Measurements from ENCODE around the gene MUCL3. TPM values are rescaled to one million over a fixed set of nuclear protein-coding genes. Genes with fewer than 3 reads are reported as not detected.
"Not testable (repeated sequence)": the region's sequence is repeated elsewhere in the genome, so short reads cannot be mapped to it uniquely, and the experiment has no call there.

Gene MUCL3
- total RNA-seq, 1 donor from 2014 or later, result not detected

DNA sequence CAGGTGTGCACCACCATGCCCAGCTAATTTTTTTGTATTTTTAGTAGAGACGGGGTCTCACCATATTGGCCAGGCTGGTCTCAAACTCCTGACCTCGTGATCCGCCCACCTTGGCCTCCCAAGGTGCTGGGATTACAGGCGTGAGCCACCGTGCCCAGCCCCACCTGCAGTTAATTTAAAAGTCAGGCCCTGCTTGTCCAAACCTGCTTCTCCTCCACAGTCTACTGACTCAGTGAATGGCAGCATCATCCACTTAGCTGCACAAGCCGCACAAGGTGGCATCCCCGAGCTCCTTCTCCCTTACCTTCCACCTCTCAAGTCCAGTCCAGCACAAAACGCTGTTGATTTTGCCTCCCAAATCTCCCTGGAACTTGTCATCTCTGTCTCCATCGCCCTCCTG is 38.6 kb upstream of the MUCL3 start:
- H3K36me3 Mint-ChIP-seq (ENCODE audit: low read depth); H3K27ac Mint-ChIP-seq; H3K4me1 Mint-ChIP-seq (ENCODE audit: low read depth); intact Hi-C loops (cut with micrococcal nuclease); DNase-seq (ENCODE audit: low spot score); H3K4me3 Mint-ChIP-seq; H3K9me3 Mint-ChIP-seq; H3K27me3 Mint-ChIP-seq (ENCODE audit: insufficient read depth): not testable (repeated sequence)

DNA sequence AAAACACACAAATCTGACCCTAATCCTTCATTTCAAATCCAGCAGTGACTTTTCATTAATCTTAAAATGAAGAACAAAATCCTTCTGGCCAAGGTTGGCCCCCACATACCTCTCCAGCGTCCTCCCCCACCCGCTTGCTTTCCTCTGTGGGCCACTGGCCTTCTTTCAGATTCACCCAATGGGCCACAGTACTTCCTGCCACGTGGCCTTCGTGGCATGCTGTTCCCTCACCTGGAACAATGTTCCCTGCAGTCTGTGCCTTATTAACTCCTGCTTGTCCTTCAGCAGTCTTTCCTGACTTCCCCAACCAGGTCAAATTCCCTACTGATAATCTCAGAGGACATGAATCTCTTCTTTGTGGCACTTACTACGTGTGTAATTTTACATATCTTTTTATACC is 38.1 kb upstream of the MUCL3 start:
- Mint-ChIP-seq H3K36me3 (ENCODE audit: low read depth) (no peaks in the 10 kb centered on the region), H3K27ac (no peak overlapping the region), H3K27me3 (ENCODE audit: insufficient read depth) (no peaks in the 10 kb centered on the region), H3K9me3 (no peaks in the 10 kb centered on the region), H3K4me1 (ENCODE audit: low read depth) (peaks cover 5% of the 10 kb centered on the region), H3K4me3 (no peak overlapping the region)
- no peak for DNase-seq (ENCODE audit: low spot score)
- intact Hi-C loops (cut with micrococcal nuclease), result no loop called here

GRCh38 chr6:30903236-30903635 is 37.5 kb upstream of the MUCL3 start:
- peaks cover 9% of the 10 kb centered on the region for H3K4me1 Mint-ChIP-seq (ENCODE audit: low read depth)
- intact Hi-C loops (cut with micrococcal nuclease), result no loop called here
- no peak overlapping the region for H3K4me3 Mint-ChIP-seq
- no peak for DNase-seq (ENCODE audit: low spot score)
- H3K9me3 Mint-ChIP-seq, result no peaks in the 10 kb centered on the region
- no peaks in the 10 kb centered on the region for H3K27me3 Mint-ChIP-seq (ENCODE audit: insufficient read depth)
- no peaks in the 10 kb centered on the region for H3K36me3 Mint-ChIP-seq (ENCODE audit: low read depth)
- no peak overlapping the region for H3K27ac Mint-ChIP-seq

GRCh38 chr6:30907290-30907757 is 33.4 kb upstream of the MUCL3 start:
- peak overlapping the region; percentile 99 for H3K4me3 Mint-ChIP-seq
- H3K4me1 Mint-ChIP-seq (ENCODE audit: low read depth), result peaks cover 20% of the 10 kb centered on the region
- H3K27ac Mint-ChIP-seq, result peak overlapping the region; percentile 40
- peaks cover 17% of the 10 kb centered on the region for H3K36me3 Mint-ChIP-seq (ENCODE audit: low read depth)
- not testable (repeated sequence) for DNase-seq (ENCODE audit: low spot score); H3K9me3 Mint-ChIP-seq; H3K27me3 Mint-ChIP-seq (ENCODE audit: insufficient read depth)
- intact Hi-C loops (cut with micrococcal nuclease), result loop anchor here (5.0 kb wide), 1 partner anchor 235 kb away; the partner anchor contains the start of gene DHX16

DNA sequence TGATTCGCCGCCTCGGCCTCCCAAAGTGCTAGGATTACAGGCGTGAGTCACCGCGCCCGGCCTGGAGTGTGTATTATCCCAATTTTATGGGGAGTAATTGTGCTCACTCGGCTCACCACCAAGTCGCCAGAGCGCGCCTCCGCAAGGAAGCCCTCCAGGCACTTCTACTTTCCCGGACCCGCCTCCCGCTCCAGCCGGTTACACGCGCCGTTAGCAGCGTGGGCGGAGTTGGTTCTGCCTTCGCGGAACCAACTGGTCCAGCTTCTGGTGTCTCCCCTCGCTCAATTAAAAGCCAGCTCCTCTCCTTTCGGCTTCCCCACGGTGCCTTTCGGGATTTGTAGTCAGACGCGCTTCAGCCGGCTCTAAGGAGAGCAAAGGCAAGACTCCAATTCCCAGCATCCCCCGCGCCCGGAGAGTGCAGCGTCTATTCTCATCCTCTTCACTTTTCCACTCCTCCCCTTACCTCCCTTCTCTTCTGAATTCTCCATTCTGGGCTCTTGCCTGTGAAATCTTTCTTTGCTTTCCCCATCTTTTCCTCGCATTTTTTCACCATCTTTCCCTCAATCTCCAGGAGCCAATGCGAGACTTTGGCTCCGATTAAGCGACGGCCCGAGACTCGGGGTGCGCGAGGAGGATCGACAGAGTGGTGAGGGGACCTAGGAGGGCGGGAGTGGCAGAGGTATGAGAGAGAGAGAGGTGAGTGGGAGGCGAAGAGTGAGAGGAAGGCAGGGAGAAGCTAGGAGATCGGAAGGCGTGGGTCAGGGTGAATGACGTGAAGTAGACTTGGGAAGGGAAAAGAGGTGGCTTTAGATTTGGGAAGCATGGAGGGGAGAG is 32.8 kb upstream of the MUCL3 start, which contains the start of gene GTF2H4:
GTF2H4 (plus strand) TSS at position 450 of the 834 bp plus-strand sequence.
- H3K27me3 Mint-ChIP-seq (ENCODE audit: insufficient read depth), result no peaks in the 10 kb centered on the region
- H3K27ac Mint-ChIP-seq, result peak within 1 kb of the TSS; percentile 72
- H3K9me3 Mint-ChIP-seq, result no peaks in the 10 kb centered on the region
- DNase-seq (ENCODE audit: low spot score), result peak; percentile 92
- H3K4me1 Mint-ChIP-seq (ENCODE audit: low read depth), result peaks cover 15% of the 10 kb centered on the region
- peaks cover 22% of the 10 kb centered on the region for H3K36me3 Mint-ChIP-seq (ENCODE audit: low read depth)
- peak within 1 kb of the TSS; percentile 99 for H3K4me3 Mint-ChIP-seq
- intact Hi-C loops (cut with micrococcal nuclease), result loop anchor here (1.0 to 5.0 kb wide), 8 partner anchors 23 to 563 kb away; partner anchors contain the start of genes C6orf136, DHX16, NRM and PPP1R18

DNA sequence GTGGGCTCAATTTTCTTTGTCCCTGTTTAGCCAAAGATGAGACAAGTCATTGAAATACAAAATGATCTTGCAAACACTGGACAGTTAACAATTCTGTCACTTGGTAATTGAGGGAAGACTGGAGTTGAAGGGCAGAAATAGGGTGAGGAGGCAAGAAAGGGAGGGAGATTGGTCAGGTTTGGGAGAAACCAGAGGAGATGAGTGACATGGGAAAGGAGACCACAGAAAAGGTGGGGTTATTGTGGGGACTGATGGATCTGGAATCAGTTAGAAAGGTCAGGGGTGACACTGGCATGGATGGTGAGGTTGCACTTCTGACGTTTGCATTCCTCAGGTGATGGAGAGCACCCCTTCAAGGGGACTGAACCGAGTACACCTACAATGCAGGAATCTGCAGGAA is 32.1 kb upstream of the MUCL3 start:
- H3K4me3 Mint-ChIP-seq, result peak overlapping the region; percentile 99
- peaks cover 29% of the 10 kb centered on the region for H3K36me3 Mint-ChIP-seq (ENCODE audit: low read depth)
- H3K4me1 Mint-ChIP-seq (ENCODE audit: low read depth), result peaks cover 22% of the 10 kb centered on the region
- H3K27ac Mint-ChIP-seq, result peak overlapping the region; percentile 72
- intact Hi-C loops (cut with micrococcal nuclease), result loop anchor here (1.0 to 5.0 kb wide), 8 partner anchors 23 to 563 kb away; partner anchors contain the start of genes C6orf136, DHX16, NRM and PPP1R18
- DNase-seq (ENCODE audit: low spot score), result no peak
- no peaks in the 10 kb centered on the region for H3K27me3 Mint-ChIP-seq (ENCODE audit: insufficient read depth)
- H3K9me3 Mint-ChIP-seq, result no peaks in the 10 kb centered on the region

DNA sequence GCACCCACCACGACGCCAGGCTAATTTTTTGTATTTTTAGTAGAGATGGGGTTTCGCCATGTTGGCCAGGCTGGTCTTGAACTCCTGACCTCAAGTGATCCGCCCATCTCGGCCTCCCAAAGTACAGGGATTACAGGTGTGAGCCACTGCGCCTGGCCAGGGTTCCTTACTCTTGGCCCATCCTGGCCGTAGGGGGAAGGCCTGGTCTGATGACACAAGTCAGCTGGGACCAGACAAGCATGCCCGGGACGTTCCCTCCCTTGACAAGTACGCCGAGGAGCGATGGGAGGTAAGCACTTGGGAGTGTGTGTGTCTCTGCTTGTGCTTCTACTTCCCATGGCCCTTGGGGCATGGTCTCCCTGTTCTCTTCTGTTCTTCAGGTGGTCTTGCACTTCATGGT is 30.3 kb upstream of the MUCL3 start:
- Mint-ChIP-seq H3K4me1 (ENCODE audit: low read depth) (peaks cover 33% of the 10 kb centered on the region), H3K36me3 (ENCODE audit: low read depth) (peaks cover 29% of the 10 kb centered on the region), H3K4me3 (peak overlapping the region; percentile 38)
- intact Hi-C loops (cut with micrococcal nuclease); DNase-seq (ENCODE audit: low spot score); H3K27ac Mint-ChIP-seq; H3K27me3 Mint-ChIP-seq (ENCODE audit: insufficient read depth); H3K9me3 Mint-ChIP-seq: not testable (repeated sequence)

GRCh38 chr6:30912746-30913520 is 27.8 kb upstream of the MUCL3 start:
- Mint-ChIP-seq H3K27me3 (ENCODE audit: insufficient read depth) (no peaks in the 10 kb centered on the region), H3K9me3 (no peaks in the 10 kb centered on the region), H3K36me3 (ENCODE audit: low read depth) (peaks cover 43% of the 10 kb centered on the region), H3K4me3 (peak overlapping the region; percentile 94), H3K4me1 (ENCODE audit: low read depth) (peaks cover 50% of the 10 kb centered on the region), H3K27ac (no peak overlapping the region)
- intact Hi-C loops (cut with micrococcal nuclease), result no loop called here
- DNase-seq (ENCODE audit: low spot score), result no peak

DNA sequence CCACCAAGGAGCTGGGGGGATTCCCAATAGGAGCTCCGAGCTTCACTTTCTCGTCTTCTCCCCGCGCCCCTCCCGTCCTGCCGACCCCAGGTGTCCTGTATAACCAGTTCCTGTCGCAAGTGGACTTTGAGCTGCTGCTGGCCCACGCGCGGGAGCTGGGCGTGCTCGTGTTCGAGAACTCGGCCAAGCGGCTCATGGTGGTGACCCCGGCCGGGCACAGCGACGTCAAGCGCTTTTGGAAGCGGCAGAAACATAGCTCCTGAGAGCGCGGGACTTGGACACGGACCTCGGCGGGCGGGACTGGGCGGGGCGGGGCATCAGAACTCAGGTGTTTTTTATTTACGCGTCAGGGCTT is 27.1 kb upstream of the MUCL3 start:
- peaks cover 45% of the 10 kb centered on the region for H3K4me1 Mint-ChIP-seq (ENCODE audit: low read depth)
- H3K36me3 Mint-ChIP-seq (ENCODE audit: low read depth), result peaks cover 44% of the 10 kb centered on the region
- DNase-seq (ENCODE audit: low spot score), result no peak
- intact Hi-C loops (cut with micrococcal nuclease), result loop anchor here (1.0 to 2.0 kb wide), 5 partner anchors 85 to 550 kb away; partner anchors contain the start of gene TCF19
- no peak overlapping the region for H3K27ac Mint-ChIP-seq
- H3K9me3 Mint-ChIP-seq, result no peaks in the 10 kb centered on the region
- H3K27me3 Mint-ChIP-seq (ENCODE audit: insufficient read depth), result no peaks in the 10 kb centered on the region
- peak overlapping the region; percentile 94 for H3K4me3 Mint-ChIP-seq

DNA sequence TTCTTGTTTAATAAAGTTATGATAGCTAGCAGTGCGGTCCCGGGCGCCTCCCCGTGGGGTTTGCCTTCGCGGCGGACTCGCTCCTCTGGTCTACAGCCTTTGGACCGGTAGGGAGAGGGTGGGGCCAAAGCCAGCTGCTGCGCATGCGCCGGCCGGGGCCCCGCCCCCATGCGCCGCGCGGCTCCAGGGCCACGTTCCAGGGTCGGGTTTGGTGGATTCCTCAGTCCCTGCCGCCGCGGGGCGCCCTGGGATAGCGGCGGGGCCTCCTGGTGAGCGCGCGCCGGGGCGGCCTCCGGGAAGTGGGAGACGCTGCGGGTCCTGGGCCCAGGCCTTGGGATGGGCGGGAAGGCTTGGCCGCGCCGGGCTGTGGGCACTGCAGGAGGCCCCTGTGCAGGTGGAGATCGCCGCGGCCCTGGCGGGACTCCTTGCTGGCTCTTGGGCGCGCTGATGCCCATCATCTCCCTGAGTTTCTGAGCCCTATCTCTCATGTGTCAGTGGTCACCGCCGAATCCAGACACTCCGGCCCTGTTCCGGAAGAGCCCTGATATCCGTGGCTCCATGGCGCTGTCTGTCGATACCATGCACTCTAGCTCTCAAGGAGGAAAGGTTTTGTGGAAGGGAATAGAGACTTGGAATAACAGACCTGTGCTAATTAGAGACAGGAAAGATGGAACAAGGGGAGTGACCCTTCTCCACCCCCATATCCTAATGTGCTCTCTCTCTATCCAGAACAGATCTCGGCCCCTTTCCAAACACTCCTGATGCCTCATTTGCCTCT is 26.5 kb upstream of the MUCL3 start, which contains the start of gene VARS2:
VARS2 (plus strand) TSS at position 163 of the 778 bp plus-strand sequence; CDS start at position 762, 599 bp downstream.
- intact Hi-C loops (cut with micrococcal nuclease), result loop anchor here (1.0 to 2.0 kb wide), 5 partner anchors 86 to 549 kb away; partner anchors contain the start of gene TCF19
- Mint-ChIP-seq H3K4me1 (ENCODE audit: low read depth) (peaks cover 40% of the 10 kb centered on the region), H3K9me3 (no peaks in the 10 kb centered on the region), H3K4me3 (peak within 1 kb of the TSS; percentile 94), H3K36me3 (ENCODE audit: low read depth) (peaks cover 47% of the 10 kb centered on the region), H3K27ac (peak within 1 kb of the TSS; percentile 97), H3K27me3 (ENCODE audit: insufficient read depth) (no peaks in the 10 kb centered on the region)
- DNase-seq (ENCODE audit: low spot score), result peak; percentile 88

DNA sequence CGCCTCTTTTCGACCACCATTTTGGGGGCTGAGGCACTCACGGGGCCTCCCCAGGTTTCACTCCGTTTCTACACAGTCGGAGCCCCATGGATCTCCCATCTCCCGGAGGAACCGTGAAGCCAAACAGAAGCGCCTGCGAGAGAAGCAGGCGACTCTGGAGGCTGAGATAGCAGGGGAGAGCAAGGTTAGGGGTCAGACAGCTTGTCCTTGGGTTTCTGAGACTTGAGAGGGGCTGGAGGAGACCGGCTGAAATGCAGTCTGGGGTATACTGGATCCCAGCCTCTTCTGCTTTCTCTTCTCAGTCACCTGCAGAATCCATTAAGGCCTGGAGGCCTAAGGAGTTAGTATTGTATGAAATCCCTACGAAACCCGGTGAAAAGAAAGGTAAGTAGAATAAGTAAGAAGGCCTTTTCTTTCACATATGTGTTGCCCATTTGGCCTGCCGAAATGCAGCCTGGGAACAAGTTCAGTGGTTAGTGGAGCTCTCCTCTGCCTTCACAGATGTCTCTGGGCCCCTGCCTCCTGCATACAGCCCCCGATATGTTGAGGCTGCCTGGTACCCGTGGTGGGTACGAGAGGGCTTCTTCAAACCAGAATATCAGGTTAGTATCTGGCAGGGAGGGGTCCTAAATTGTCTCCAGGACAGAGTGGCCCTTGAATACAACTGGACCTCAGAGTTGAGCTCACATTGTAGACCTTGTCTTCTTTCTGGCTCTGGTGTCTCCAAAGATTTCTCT is 25.8 kb upstream of the MUCL3 start:
- H3K4me3 Mint-ChIP-seq, result peak overlapping the region; percentile 94
- H3K27me3 Mint-ChIP-seq (ENCODE audit: insufficient read depth), result no peaks in the 10 kb centered on the region
- H3K27ac Mint-ChIP-seq, result peak overlapping the region; percentile 97
- DNase-seq (ENCODE audit: low spot score), result no peak
- no peaks in the 10 kb centered on the region for H3K9me3 Mint-ChIP-seq
- H3K4me1 Mint-ChIP-seq (ENCODE audit: low read depth), result peaks cover 38% of the 10 kb centered on the region
- peaks cover 48% of the 10 kb centered on the region for H3K36me3 Mint-ChIP-seq (ENCODE audit: low read depth)
- intact Hi-C loops (cut with micrococcal nuclease), result loop anchor here (1.0 to 2.0 kb wide), 8 partner anchors 87 to 548 kb away; partner anchors contain the start of gene TCF19
